DOHH2 (cell line): Measurements from ENCODE around the gene ADRA2B.
"Not testable (repeated sequence)": the region's sequence is repeated elsewhere in the genome, so short reads cannot be mapped to it uniquely, and the experiment has no call there.

ENCODE experiments used
- H3F3A ChIP-seq: fragments of 200-600 bp; sonication (generic), shearing (Covaris generic); 2 replicates; pipeline ENCODE4 v1.6.0; 2016; ENCODE audit warnings: antibody characterized with exemption, mild to moderate bottlenecking; ENCODE audit not compliant: control insufficient read depth, insufficient read depth
- H3K27ac ChIP-seq: fragments of 200-600 bp; sonication (generic); 2 replicates; pipeline ENCODE4 v1.5.1; 2014; ENCODE audit warnings: low read depth, mild to moderate bottlenecking, low read length, moderate library complexity
- H3K27me3 ChIP-seq: fragments of 200-600 bp; sonication (generic); 2 replicates; pipeline ENCODE4 v1.6.1; 2014; ENCODE audit warnings: mild to moderate bottlenecking, low read length, mixed read lengths; ENCODE audit not compliant: control insufficient read depth
- H3K36me3 ChIP-seq: fragments of 200-600 bp; sonication (generic); 2 replicates; pipeline ENCODE4 v1.6.1; 2014; ENCODE audit warnings: mild to moderate bottlenecking, low read length, moderate library complexity, mixed read lengths; ENCODE audit not compliant: control insufficient read depth
- H3K4me1 ChIP-seq: fragments of 200-600 bp; sonication (generic); 2 replicates; pipeline ENCODE4 v1.6.1; 2014; ENCODE audit warnings: mild to moderate bottlenecking, low read length, mixed read lengths; ENCODE audit not compliant: control insufficient read depth
- H3K4me2 ChIP-seq: fragments of 200-600 bp; sonication (generic); 2 replicates; pipeline ENCODE4 v1.6.0; 2014; ENCODE audit warnings: mild to moderate bottlenecking, low read length, moderate library complexity
- H3K4me3 ChIP-seq: fragments of 200-600 bp; sonication (generic); 2 replicates; pipeline ENCODE4 v1.5.1; 2014; ENCODE audit warnings: mild to moderate bottlenecking, low read length, mixed read lengths
- H3K79me2 ChIP-seq: fragments of 200-600 bp; sonication (generic); 2 replicates; pipeline ENCODE4 v1.6.1; 2014; ENCODE audit warnings: mild to moderate bottlenecking, low read length, mixed read lengths; ENCODE audit not compliant: control insufficient read depth
- H3K9me2 ChIP-seq: fragments of 200-600 bp; sonication (generic); replicated peaks from 2 replicates; pipeline ENCODE4 v1.6.1; 2014; ENCODE audit warnings: mild to moderate bottlenecking, low read length, mixed read lengths; ENCODE audit not compliant: control insufficient read depth
- H3K9me3 ChIP-seq: fragments of 200-600 bp; sonication (generic); 2 replicates; pipeline ENCODE4 v1.6.1; 2014; ENCODE audit warnings: antibody characterized with exemption, low read length, mixed read lengths; ENCODE audit not compliant: control insufficient read depth, insufficient read depth
- H4K20me1 ChIP-seq: fragments of 200-600 bp; sonication (generic); 2 replicates; pipeline ENCODE4 v1.6.0; 2014; ENCODE audit warnings: low read depth, mild to moderate bottlenecking, antibody characterized with exemption, low read length, moderate library complexity; ENCODE audit not compliant: control insufficient read depth, insufficient read depth
- EZH2phosphoT487 ChIP-seq: fragments of 200-600 bp; sonication (generic); IDR thresholded peaks from 2 replicates; pipeline ENCODE4 v1.6.1; 2017; ENCODE audit warnings: borderline replicate concordance, mild to moderate bottlenecking, antibody characterized with exemption, low read length, moderate library complexity, mixed read lengths
- TF ChIP-seq, protein P1 (sequence below): fragments of 200-600 bp; sonication (generic); IDR thresholded peaks from one replicate; pipeline ENCODE4 v1.5.1; 2014; ENCODE audit warnings: antibody characterized with exemption, mild to moderate bottlenecking, low read depth, low read length; ENCODE audit not compliant: poor library complexity, severe bottlenecking

The ADRA2B gene

DNA sequence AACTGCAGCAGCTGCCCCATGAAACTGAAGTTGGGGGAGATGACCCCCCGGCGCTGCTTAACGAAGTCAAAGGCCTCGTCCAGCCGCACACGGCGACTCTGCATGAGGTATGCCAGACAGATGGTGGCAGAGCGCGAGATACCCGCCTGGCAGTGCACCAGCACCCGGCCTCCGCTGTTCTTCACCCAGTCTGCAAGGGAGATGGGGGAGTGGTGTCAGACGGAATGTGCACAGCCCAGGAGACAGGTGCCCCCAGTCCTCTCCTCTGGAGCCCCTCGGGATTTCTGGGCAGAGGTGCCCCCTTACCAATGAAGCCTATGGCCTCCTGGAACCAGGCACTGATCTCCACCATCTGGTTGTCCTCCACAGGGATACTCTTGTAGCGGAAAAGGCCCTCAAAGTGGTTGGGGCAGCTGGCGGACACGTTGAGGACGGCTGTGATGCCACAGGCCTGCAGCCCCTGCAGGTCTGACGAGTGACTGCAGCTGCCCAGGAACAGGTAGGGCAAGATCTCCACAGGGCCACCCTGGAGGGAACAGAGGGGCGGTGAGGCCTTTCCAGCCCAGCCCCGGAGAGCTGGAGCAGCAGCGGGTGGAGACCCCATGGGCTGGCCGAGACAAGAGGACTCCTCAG lies 27.6 kb upstream of the ADRA2B start:
- peak overlapping the region; percentile 90 for H3K27ac ChIP-seq
- peak overlapping the region; percentile 94 for H3K4me2 ChIP-seq
- no peaks in the 10 kb centered on the region for H3K9me3 ChIP-seq
- H3K36me3 ChIP-seq, result peaks cover 32% of the 10 kb centered on the region
- H3K4me1 ChIP-seq, result peaks cover 58% of the 10 kb centered on the region
- peaks cover 21% of the 10 kb centered on the region for H3F3A ChIP-seq
- H3K4me3 ChIP-seq, result peak overlapping the region; percentile 97
- no peak for TF ChIP-seq EZH2phosphoT487
- TF ChIP-seq, protein P1, sequence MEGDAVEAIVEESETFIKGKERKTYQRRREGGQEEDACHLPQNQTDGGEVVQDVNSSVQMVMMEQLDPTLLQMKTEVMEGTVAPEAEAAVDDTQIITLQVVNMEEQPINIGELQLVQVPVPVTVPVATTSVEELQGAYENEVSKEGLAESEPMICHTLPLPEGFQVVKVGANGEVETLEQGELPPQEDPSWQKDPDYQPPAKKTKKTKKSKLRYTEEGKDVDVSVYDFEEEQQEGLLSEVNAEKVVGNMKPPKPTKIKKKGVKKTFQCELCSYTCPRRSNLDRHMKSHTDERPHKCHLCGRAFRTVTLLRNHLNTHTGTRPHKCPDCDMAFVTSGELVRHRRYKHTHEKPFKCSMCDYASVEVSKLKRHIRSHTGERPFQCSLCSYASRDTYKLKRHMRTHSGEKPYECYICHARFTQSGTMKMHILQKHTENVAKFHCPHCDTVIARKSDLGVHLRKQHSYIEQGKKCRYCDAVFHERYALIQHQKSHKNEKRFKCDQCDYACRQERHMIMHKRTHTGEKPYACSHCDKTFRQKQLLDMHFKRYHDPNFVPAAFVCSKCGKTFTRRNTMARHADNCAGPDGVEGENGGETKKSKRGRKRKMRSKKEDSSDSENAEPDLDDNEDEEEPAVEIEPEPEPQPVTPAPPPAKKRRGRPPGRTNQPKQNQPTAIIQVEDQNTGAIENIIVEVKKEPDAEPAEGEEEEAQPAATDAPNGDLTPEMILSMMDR, result peak; percentile 51
- H3K79me2 ChIP-seq, result peaks cover 29% of the 10 kb centered on the region
- peaks cover 20% of the 10 kb centered on the region for H4K20me1 ChIP-seq
- H3K9me2 ChIP-seq, result no peaks in the 10 kb centered on the region
- H3K27me3 ChIP-seq, result no peaks in the 10 kb centered on the region

DNA sequence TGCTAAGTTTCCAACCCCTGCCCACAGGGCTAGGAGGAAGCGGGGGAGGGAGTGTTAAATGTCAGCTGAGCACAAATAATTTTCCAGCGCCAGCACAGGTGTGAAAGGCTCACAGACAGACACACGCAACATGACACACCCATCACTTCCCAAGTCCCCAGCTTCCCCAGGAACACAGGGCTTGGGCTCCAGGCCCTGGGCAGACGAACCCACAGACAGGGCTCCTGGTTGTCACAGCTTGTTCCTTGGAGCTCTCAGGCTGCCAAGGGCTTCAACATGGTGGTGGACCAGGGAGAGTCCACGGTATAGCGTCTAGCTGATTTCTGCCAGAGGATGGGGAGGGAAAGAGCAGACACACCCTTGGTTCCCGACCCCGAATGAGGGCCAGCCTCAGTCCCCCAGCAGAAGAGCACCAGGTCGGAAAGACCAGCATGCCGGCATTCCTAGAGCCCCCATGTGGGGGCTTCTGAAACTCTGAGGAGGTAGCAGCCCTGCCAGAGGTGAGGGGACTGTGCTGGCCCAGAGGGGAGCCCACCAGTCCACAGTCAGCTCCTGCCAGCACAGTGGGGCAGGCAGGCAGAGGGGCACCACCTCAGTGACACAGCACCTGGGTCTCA lies 27.0 kb upstream of the ADRA2B start:
- peaks cover 52% of the 10 kb centered on the region for H3K4me1 ChIP-seq

DNA sequence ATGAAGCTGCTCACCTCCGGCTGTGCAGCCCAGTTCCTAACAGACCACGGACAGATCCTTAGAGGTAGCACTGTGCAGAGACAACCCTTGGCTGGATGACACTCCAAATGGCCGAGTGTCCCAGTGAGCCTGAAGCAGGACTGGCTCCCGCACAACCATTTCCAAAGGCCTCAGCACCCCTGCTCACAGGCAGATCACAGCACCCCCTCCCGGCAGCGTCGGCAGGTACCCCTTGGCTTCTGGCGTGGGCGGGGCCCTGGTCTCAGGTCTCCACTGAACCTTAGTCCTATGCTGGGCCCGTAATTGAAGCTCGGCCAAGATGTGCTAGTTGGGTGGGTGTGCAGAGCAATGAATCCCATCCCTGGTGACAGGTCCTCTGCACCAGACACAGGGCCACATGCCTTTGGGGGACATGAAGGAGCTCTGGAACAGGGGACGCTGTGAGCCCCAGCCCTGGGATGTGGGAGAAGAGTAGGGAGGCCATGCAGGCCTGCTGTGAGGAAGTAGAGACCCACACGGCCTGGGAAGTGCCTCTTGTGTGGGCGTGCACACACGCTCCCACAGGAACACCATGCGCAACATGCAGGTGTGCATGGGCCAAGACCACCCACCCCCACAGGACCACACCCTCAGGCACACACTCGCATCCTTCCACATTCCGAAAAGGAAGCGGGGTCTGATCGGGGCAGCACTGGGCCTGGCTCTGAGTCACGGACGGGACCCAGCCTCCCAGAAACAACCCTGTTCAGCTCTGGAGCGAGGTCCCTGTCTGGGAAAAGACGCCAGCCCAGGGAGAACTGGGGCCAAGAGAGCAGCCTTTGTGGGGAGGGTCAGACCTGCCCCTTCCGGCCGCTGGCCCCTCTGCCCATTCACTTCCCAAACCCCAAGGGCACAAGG lies 26.1 kb upstream of the ADRA2B start:
- Histone ChIP-seq H3F3A (peaks cover 21% of the 10 kb centered on the region), H3K9me3 (no peaks in the 10 kb centered on the region), H3K9me2 (no peaks in the 10 kb centered on the region), H3K27me3 (no peaks in the 10 kb centered on the region), H3K4me2 (peak overlapping the region; percentile 94), H3K4me1 (peaks cover 43% of the 10 kb centered on the region), H3K79me2 (peaks cover 29% of the 10 kb centered on the region), H3K4me3 (peak overlapping the region; percentile 97), H3K36me3 (peaks cover 32% of the 10 kb centered on the region), H4K20me1 (peaks cover 20% of the 10 kb centered on the region), H3K27ac (no peak overlapping the region)
- TF ChIP-seq, protein P1, result peak; percentile 56
- no peak for TF ChIP-seq EZH2phosphoT487

More for the DNA sequence above, 27.0 kb upstream of the ADRA2B start:
- Histone ChIP-seq H3K36me3 (peaks cover 32% of the 10 kb centered on the region), H3K4me3 (peak overlapping the region; percentile 97), H3K4me2 (peak overlapping the region; percentile 94), H3K27ac (no peak overlapping the region), H3K9me2 (no peaks in the 10 kb centered on the region), H3K27me3 (no peaks in the 10 kb centered on the region), H3K79me2 (peaks cover 29% of the 10 kb centered on the region), H3K9me3 (no peaks in the 10 kb centered on the region), H3F3A (peaks cover 21% of the 10 kb centered on the region), H4K20me1 (peaks cover 20% of the 10 kb centered on the region)
- TF ChIP-seq EZH2phosphoT487, result no peak
- TF ChIP-seq, protein P1, result no peak

DNA sequence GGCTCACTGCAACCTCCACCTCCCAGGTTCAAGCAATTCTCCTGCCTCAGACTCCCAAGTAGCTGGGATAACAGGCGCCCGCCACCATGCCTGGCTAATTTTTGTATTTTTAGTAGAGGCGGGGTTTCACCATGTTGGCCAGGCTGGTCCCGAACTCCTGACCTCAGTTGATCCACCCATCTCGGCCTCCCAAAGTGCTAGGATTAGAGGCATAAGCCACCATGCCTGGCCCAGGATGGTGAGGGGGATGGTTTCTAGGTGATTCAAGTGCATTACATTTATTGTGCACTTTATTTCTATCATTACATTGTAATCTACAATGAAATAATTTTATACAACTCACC lies 25.2 kb upstream of the ADRA2B start:
- not testable (repeated sequence) for H3K4me3 ChIP-seq, H3K9me3 ChIP-seq, H3K4me2 ChIP-seq, H3K27ac ChIP-seq, H3K27me3 ChIP-seq, H3K9me2 ChIP-seq
- Histone ChIP-seq H3K4me1 (peaks cover 34% of the 10 kb centered on the region), H4K20me1 (peaks cover 20% of the 10 kb centered on the region), H3K79me2 (peaks cover 29% of the 10 kb centered on the region), H3K36me3 (peaks cover 32% of the 10 kb centered on the region), H3F3A (peaks cover 21% of the 10 kb centered on the region)
